WTC11 (cell line): Measurements from ENCODE around the gene DRD1. TPM values are rescaled to one million over a fixed set of nuclear protein-coding genes. Genes with fewer than 3 reads are reported as not detected.

Source experiments
- ATAC-seq: fragments of 200-7000 bp; cut with Tn5 transposase; 2 replicates; pipeline ENCODE4 v1.10.0; 2021; ENCODE audit warnings: mild to moderate bottlenecking, moderate library complexity
- CTCF ChIA-PET: fragments of 300-600 bp; sonication (Branson Sonifier 250); formaldehyde crosslinking; loops from one replicate; lab custom pipeline; 2021; ENCODE audit warnings: antibody characterized with exemption; lab: Charles Lee
- POLR2A ChIA-PET: fragments of 350-600 bp; sonication (Branson Sonifier 250); formaldehyde crosslinking; loops from one replicate; lab custom pipeline; 2021; ENCODE audit warnings: antibody characterized with exemption; lab: Charles Lee
- DNase-seq: peaks from one replicate; pipeline ENCODE4 v3.0.0; 2021; ENCODE audit warnings: low spot score
- H3K27ac Mint-ChIP-seq: 2 replicates; pipeline ENCODE4 v1.8.0; 2021; ENCODE audit warnings: mixed read lengths
- H3K27me3 Mint-ChIP-seq: 2 replicates; pipeline ENCODE4 v1.8.0; 2021; ENCODE audit warnings: low read depth, mild to moderate bottlenecking, moderate library complexity, mixed read lengths
- H3K36me3 Mint-ChIP-seq: 2 replicates; pipeline ENCODE4 v1.8.0; 2021; ENCODE audit warnings: mixed read lengths
- H3K4me1 Mint-ChIP-seq: 2 replicates; pipeline ENCODE4 v1.8.0; 2022; ENCODE audit warnings: mixed read lengths
- H3K4me3 Mint-ChIP-seq: 2 replicates; pipeline ENCODE4 v1.8.0; 2021; ENCODE audit warnings: mild to moderate bottlenecking, moderate library complexity, mixed read lengths
- H3K9me3 Mint-ChIP-seq: 2 replicates; pipeline ENCODE4 v1.8.0; 2021; ENCODE audit warnings: mixed read lengths
- ATF1 ChIP-seq: sonication (generic); formaldehyde crosslinking; IDR thresholded peaks from 2 replicates; pipeline ENCODE4 v1.8.1; 2023; ENCODE audit warnings: mild to moderate bottlenecking, moderate library complexity, missing genetic modification reagents
- CREM ChIP-seq: sonication (generic); formaldehyde crosslinking; IDR thresholded peaks from 2 replicates; pipeline ENCODE4 v1.8.1; 2022; ENCODE audit warnings: mild to moderate bottlenecking, missing genetic modification reagents, moderate library complexity
- CTCF ChIP-seq: fragments of 200-600 bp; IDR thresholded peaks from 2 replicates; pipeline ENCODE4 v1.8.0; 2022; ENCODE audit warnings: antibody characterized with exemption
- E2F4 ChIP-seq: sonication (generic); formaldehyde crosslinking; IDR thresholded peaks from 2 replicates; pipeline ENCODE4 v1.8.1; 2022; ENCODE audit warnings: low read depth, mild to moderate bottlenecking, moderate library complexity, missing genetic modification reagents, borderline replicate concordance
- FOXK1 ChIP-seq: sonication (generic); formaldehyde crosslinking; IDR thresholded peaks from 2 replicates; pipeline ENCODE4 v1.8.0; 2022; ENCODE audit warnings: mild to moderate bottlenecking, moderate library complexity, missing genetic modification reagents
- HMGXB4 ChIP-seq: sonication (generic); formaldehyde crosslinking; IDR thresholded peaks from 2 replicates; pipeline ENCODE4 v1.8.1; 2023; ENCODE audit warnings: mild to moderate bottlenecking, moderate library complexity, missing genetic modification reagents
- IRF1 ChIP-seq: sonication (generic); formaldehyde crosslinking; IDR thresholded peaks from 2 replicates; pipeline ENCODE4 v1.8.0; 2023; ENCODE audit warnings: missing genetic modification reagents
- JUN ChIP-seq: sonication (generic); formaldehyde crosslinking; IDR thresholded peaks from 2 replicates; pipeline ENCODE4 v1.8.0; 2023; ENCODE audit warnings: mild to moderate bottlenecking, missing genetic modification reagents
- MYBL2 ChIP-seq: sonication (generic); formaldehyde crosslinking; IDR thresholded peaks from 2 replicates; pipeline ENCODE4 v1.8.1; 2023; ENCODE audit warnings: mild to moderate bottlenecking, moderate library complexity, missing genetic modification reagents
- NFYB ChIP-seq: sonication (generic); formaldehyde crosslinking; conservative IDR thresholded peaks from 2 replicates; pipeline ENCODE4 v1.8.0; 2022; ENCODE audit warnings: low read depth, missing genetic modification reagents
- NR2C2 ChIP-seq: sonication (generic); formaldehyde crosslinking; IDR thresholded peaks from 2 replicates; pipeline ENCODE4 v1.8.0; 2022; ENCODE audit warnings: mild to moderate bottlenecking, missing genetic modification reagents
- OVOL2 ChIP-seq: fragments of 250-450 bp; sonication (Bioruptor Pico); IDR thresholded peaks from 2 replicates; pipeline ENCODE4 v1.9.0; 2021; ENCODE audit warnings: mild to moderate bottlenecking, borderline replicate concordance
- STAT6 ChIP-seq: sonication (generic); formaldehyde crosslinking; conservative IDR thresholded peaks from 2 replicates; pipeline ENCODE4 v1.8.1; 2023; ENCODE audit warnings: mild to moderate bottlenecking, low read depth, missing genetic modification reagents, moderate library complexity
- ZBTB43 ChIP-seq: sonication (generic); formaldehyde crosslinking; IDR thresholded peaks from 2 replicates; pipeline ENCODE4 v1.8.1; 2023; ENCODE audit warnings: mild to moderate bottlenecking, missing genetic modification reagents
- ZNF232 ChIP-seq: sonication (generic); formaldehyde crosslinking; IDR thresholded peaks from 2 replicates; pipeline ENCODE4 v1.8.0; 2022; ENCODE audit warnings: mild to moderate bottlenecking, missing genetic modification reagents
- ZNF281 ChIP-seq: sonication (generic); formaldehyde crosslinking; IDR thresholded peaks from 2 replicates; pipeline ENCODE4 v1.8.0; 2023; ENCODE audit warnings: mild to moderate bottlenecking, missing genetic modification reagents
- ZNF425 ChIP-seq: fragments of 250-450 bp; sonication (Bioruptor Pico); conservative IDR thresholded peaks from 2 replicates; pipeline ENCODE4 v1.9.0; 2021; ENCODE audit warnings: mild to moderate bottlenecking
- ZNF671 ChIP-seq: fragments of 250-450 bp; sonication (Bioruptor Pico); IDR thresholded peaks from 2 replicates; pipeline ENCODE4 v1.8.0; 2021; ENCODE audit warnings: mild to moderate bottlenecking
- total RNA-seq: library from RNA; stranded (reverse); gene quantifications from 3 replicates; pipeline ENCODE4 v1.2.3, GENCODE V29; 2021

DRD1 gene
- total RNA-seq, 1 experiment from 2014 or later = 0.07 TPM

- no peak for DNase-seq
- CTCF ChIA-PET = no interaction called here
- H3K36me3 Mint-ChIP-seq = peaks cover 15% of the 10 kb centered on the region
Measured at GRCh38 chr5:175417384-175417783, 26.6 kb downstream of the DRD1 start.

GRCh38 chr5:175415303-175415702 is 28.7 kb downstream of the DRD1 start:
- CTCF ChIA-PET = no interaction called here
- H3K27ac Mint-ChIP-seq = no peak overlapping the region
- H3K36me3 Mint-ChIP-seq = peaks cover 15% of the 10 kb centered on the region
- H3K27me3 Mint-ChIP-seq = 0 out of 2 replicates have a peak, but pooled peaks cover 4% of the 10 kb centered on the region
- no peak for DNase-seq
- POLR2A ChIA-PET = no interaction called here
- H3K4me1 Mint-ChIP-seq = no peaks in the 10 kb centered on the region
- ATAC-seq = no peak
- H3K4me3 Mint-ChIP-seq = no peak overlapping the region
- TF ChIP-seq ZBTB43 (CRISPR knock-in tag) (no peak), OVOL2 (CRISPR knock-in tag) (no peak), CREM (CRISPR knock-in tag) (no peak), MYBL2 (CRISPR knock-in tag) (no peak), IRF1 (no peak), E2F4 (CRISPR knock-in tag) (no peak), CTCF (no peak), NFYB (CRISPR knock-in tag) (no peak), ZNF281 (CRISPR knock-in tag) (no peak), ZNF232 (CRISPR knock-in tag) (no peak), FOXK1 (CRISPR knock-in tag) (no peak), STAT6 (no peak), JUN (CRISPR knock-in tag) (no peak), HMGXB4 (no peak), ATF1 (CRISPR knock-in tag) (no peak), NR2C2 (CRISPR knock-in tag) (no peak), ZNF425 (CRISPR knock-in tag) (no peak), ZNF671 (CRISPR knock-in tag) (no peak)
- peaks cover 29% of the 10 kb centered on the region for H3K9me3 Mint-ChIP-seq

More at GRCh38 chr5:175417384-175417783, 26.6 kb downstream of the DRD1 start:
- Mint-ChIP-seq H3K4me3 (no peak overlapping the region), H3K4me1 (no peaks in the 10 kb centered on the region), H3K27me3 (0 out of 2 replicates have a peak, but pooled peaks cover 4% of the 10 kb centered on the region), H3K9me3 (peaks cover 37% of the 10 kb centered on the region), H3K27ac (no peak overlapping the region)
- no peak for TF ChIP-seq NR2C2 (CRISPR knock-in tag)
- ATAC-seq = no peak
- POLR2A ChIA-PET = interaction anchor here (0.8 kb wide), 1 partner anchor 19 kb away, joined by 3 read pairs; no protein-coding TSS in a partner anchor
